K562 (cell line): ENCODE measurements around the gene HOXB6. TPM values are rescaled to one million over a fixed set of nuclear protein-coding genes. Genes with fewer than 3 reads are reported as not detected.

ENCODE experiments used
- ATAC-seq: fragments of 200-7000 bp; cut with Tn5 transposase; 3 replicates; pipeline ENCODE4 v1.9.1; 2020; ENCODE audit warnings: moderate library complexity
- BruUV-seq: library from RNA; stranded (reverse); fragments of 400-500 nt; replicated peaks from 2 replicates; lab custom pipeline; 2021; lab: Mats Ljungman, UMichigan
- CTCF ChIA-PET: fragments of 300-600 bp; formaldehyde crosslinking; extraction: SDS; loops from one replicate; lab custom pipeline; 2021; ENCODE audit warnings: low intra/inter-chr PET ratio; lab: Yijun Ruan, JAX
- POLR2A ChIA-PET: fragments of 300-600, 350-650 bp; sonication (Branson Sonifier 250); formaldehyde crosslinking; extraction: SDS; loops from one replicate; lab custom pipeline; 2021; ENCODE audit warnings: antibody characterized with exemption, inconsistent platforms; lab: Yijun Ruan, JAX
- DNase-seq, 4 experiments: peaks; one replicate each; pipeline versions ENCODE4 v3.0.0 to v3.0.0-alpha.2; 2011 to 2018; ENCODE audit warnings: low spot score in 3 of 4, mixed read lengths in 3 of 4; ENCODE audit errors: extremely low read depth in 1 of 4
- FAIRE-seq: peaks from 2 replicates; lab custom pipeline; 2011; peaks lifted over from hg19 to GRCh38; lab: Jason Lieb, UNC
- H2AFZ ChIP-seq: 2 replicates; pipeline ENCODE4 v1.6.0; 2011; ENCODE audit warnings: low read depth, low read length, control low read depth, inconsistent platforms
- H3K27ac ChIP-seq: fragments of 200-600 bp; 3 replicates; pipeline ENCODE4 v1.8.0; 2011; ENCODE audit warnings: low read depth, mild to moderate bottlenecking, control low read depth, inconsistent platforms, low read length, moderate library complexity, mixed read lengths; ENCODE audit errors: extremely low read depth
- H3K27me3 ChIP-seq, 2 experiments: fragments of 300-600 bp in 1 of 2; 2 replicates in 1 of 2; 3 replicates in 1 of 2; pipeline versions ENCODE4 v1.6.0 to v1.8.0; 2011; ENCODE audit warnings: inconsistent platforms in 2 of 2, low read length in 2 of 2, mild to moderate bottlenecking in 1 of 2, mixed read lengths in 1 of 2, moderate library complexity in 1 of 2; ENCODE audit not compliant: control insufficient read depth in 2 of 2, insufficient read depth in 2 of 2
- H3K36me3 ChIP-seq: fragments of 300-600 bp; 3 replicates; pipeline ENCODE4 v1.8.0; 2011; ENCODE audit warnings: mild to moderate bottlenecking, low read length, inconsistent platforms; ENCODE audit not compliant: control insufficient read depth, insufficient read depth
- H3K4me1 ChIP-seq, 2 experiments: fragments of 200-600 bp in 1 of 2; replicated peaks in 1 of 2; 2 replicates in 1 of 2; 3 replicates in 1 of 2; pipeline versions ENCODE4 v1.5.1 to v1.8.0; 2011; ENCODE audit warnings: inconsistent platforms in 2 of 2, low read length in 2 of 2, mild to moderate bottlenecking in 1 of 2, mixed read lengths in 1 of 2, moderate library complexity in 1 of 2; ENCODE audit not compliant: control insufficient read depth in 2 of 2, insufficient read depth in 2 of 2
- H3K4me2 ChIP-seq: 2 replicates; pipeline ENCODE4 v1.6.1; 2011; ENCODE audit warnings: low read length, control low read depth, inconsistent platforms, mixed read lengths; ENCODE audit not compliant: insufficient read depth
- H3K4me3 ChIP-seq: fragments of 200-600 bp; sonication (generic), shearing (Covaris generic); 2 replicates; pipeline ENCODE4 v1.5.1; 2016; ENCODE audit warnings: control low read depth, inconsistent platforms
- H3K79me2 ChIP-seq: fragments of 200-600 bp; 3 replicates; pipeline ENCODE4 v1.8.0; 2011; ENCODE audit warnings: low read length, inconsistent platforms; ENCODE audit not compliant: control insufficient read depth, insufficient read depth
- H3K9ac ChIP-seq, 2 experiments: 2 replicates each; pipeline versions ENCODE4 v1.6.0 to v1.6.1; 2011; ENCODE audit warnings: low read depth in 2 of 2, low read length in 2 of 2, control low read depth in 1 of 2, inconsistent platforms in 1 of 2, mild to moderate bottlenecking in 1 of 2, mixed read lengths in 1 of 2; ENCODE audit not compliant: insufficient read depth in 1 of 2
- H3K9me1 ChIP-seq: one replicate; pipeline ENCODE4 v1.6.0; 2011; ENCODE audit warnings: inconsistent platforms, mild to moderate bottlenecking, low read length, moderate library complexity; ENCODE audit not compliant: control insufficient read depth, insufficient read depth
- H3K9me3 ChIP-seq: replicated peaks from 2 replicates; pipeline ENCODE4 v1.5.1; 2011; ENCODE audit warnings: low read depth, low read length, inconsistent platforms; ENCODE audit not compliant: control insufficient read depth, insufficient read depth
- H4K20me1 ChIP-seq: replicated peaks from 2 replicates; pipeline ENCODE4 v1.6.1; 2011; ENCODE audit warnings: low read length, inconsistent platforms, mixed read lengths; ENCODE audit not compliant: control insufficient read depth, insufficient read depth
- KLF10 ChIP-seq: fragments of 250-450 bp; sonication (Bioruptor Pico); IDR thresholded peaks from 2 replicates; pipeline ENCODE4 v1.6.1; 2021; ENCODE audit warnings: matching md5 sums
- MIER1 ChIP-seq: fragments of 450-650 bp; IDR thresholded peaks from 2 replicates; pipeline ENCODE4 v1.6.1; 2016; ENCODE audit warnings: antibody characterized with exemption, mild to moderate bottlenecking, low read depth
- ZBTB33 ChIP-seq: sonication (generic); formaldehyde crosslinking; IDR thresholded peaks from 2 replicates; pipeline ENCODE4 v1.8.1; 2023; ENCODE audit warnings: mild to moderate bottlenecking, missing genetic modification reagents
- ZNF695 ChIP-seq: fragments of 450-650 bp; formaldehyde crosslinking; IDR thresholded peaks from 2 replicates; pipeline ENCODE4 v1.4.0; 2020; ENCODE audit warnings: mild to moderate bottlenecking, moderate library complexity
- WGBS: fragments of 100-300 bp; shearing (Covaris generic); methylation state at CpG from one replicate; pipeline ENCODE4 v1.1.6; 2016; ENCODE audit warnings: low coverage, mixed read lengths; ENCODE audit not compliant: insufficient coverage; ENCODE audit errors: missing lambda C conversion rate; 5-methylcytosine and 5-hydroxymethylcytosine counted together
- in situ Hi-C: fragments of 300-500 bp; cut with MboI; formaldehyde crosslinking; loops from 4 replicates; pipeline ENCODE4 v1.15.0; 2018; ENCODE audit warnings: inconsistent platforms, mixed read lengths
- intact Hi-C: fragments of 100-400 bp; cut with micrococcal nuclease; formaldehyde crosslinking; loops from 2 replicates; pipeline ENCODE4 v1.14.2; 2022
- polyA plus RNA-seq, 8 experiments: library from polyadenylated mRNA; depleted of rRNA in 4 of 8; stranded (reverse) in 5 of 8; unstranded in 3 of 8; fragments of >200 nt; fragmentation: Nextera tagmentation in 2 of 8; fragmentation: Illumina TruSeq in 1 of 8; extraction: Ambion mirVana in 2 of 8; extraction: Trizol in 1 of 8; gene quantifications; 2 replicates each; pipeline versions ENCODE4 v1.2.1 to v1.2.3, GENCODE V29; 2011 to 2014; ENCODE audit warnings: inconsistent platforms in 1 of 8, missing spikeins in 1 of 8
- total RNA-seq, 7 experiments: library from RNA; depleted of rRNA in 6 of 7; stranded (reverse); fragments of >200 nt in 6 of 7; fragmentation: Illumina TruSeq in 2 of 7; extraction: Trizol in 2 of 7; gene quantifications; 2 replicates each; pipeline versions ENCODE4 v1.2.1 to v1.2.3, GENCODE V29; 2011 to 2021; ENCODE audit warnings: low replicate concordance in 1 of 7

HOXB6 gene
- total and polyA plus RNA-seq, 9 of the 15 experiments (the other 6 are each of a cell fraction or from before 2014, with no cell fraction given) = 1.2 to 14.8 (median 4.9) TPM

GRCh38 chr17:48592057-48592514 lies 12.7 kb downstream of the HOXB6 start:
- CTCF ChIA-PET = interaction anchor here (0.7 to 2.8 kb wide), 2 partner anchors 256 to 580 kb away, joined by 3 to 19 read pairs; no protein-coding TSS in a partner anchor
- H3K4me2 ChIP-seq = no peak overlapping the region
- no peak for TF ChIP-seq MIER1
- TF ChIP-seq KLF10 (CRISPR knock-in tag) = no peak
- TF ChIP-seq ZBTB33 (CRISPR knock-in tag) = peak; percentile 89
- TF ChIP-seq ZNF695 (CRISPR knock-in tag) = no peak
- TF ChIP-seq, all 486 proteins: peak for 1
- no peaks in the 10 kb centered on the region for H3K9me1 ChIP-seq
- FAIRE-seq (no peak), DNase-seq (no peak), ATAC-seq (no peak)
- in situ Hi-C loops = loop anchor here (5.0 kb wide), 1 partner anchor 255 kb away; no protein-coding TSS in a partner anchor
- H3K27me3 ChIP-seq = no peaks in the 10 kb centered on the region
- H3K9me3 ChIP-seq = no peaks in the 10 kb centered on the region
- H3K27ac ChIP-seq = no peak overlapping the region
- POLR2A ChIA-PET = interaction anchor here (0.9 to 3.7 kb wide), 4 partner anchors 9 to 430 kb away, joined by 3 to 12 read pairs (median 4); no protein-coding TSS in a partner anchor
- BruUV-seq = no TSS peak
- H3K36me3 ChIP-seq = no peaks in the 10 kb centered on the region; the same call in 2 of the 3 replicates
- no peaks in the 10 kb centered on the region for H3K79me2 ChIP-seq
- no peak overlapping the region for H3K9ac ChIP-seq
- H4K20me1 ChIP-seq = no peaks in the 10 kb centered on the region
- no peak overlapping the region for H2AFZ ChIP-seq
- 94% methylated on average over 21 of the region's 33 CpGs for WGBS
- H3K4me1 ChIP-seq = peaks cover 9 to 33% of the 10 kb centered on the region in 2 experiments; a peak in 3 of 5 replicates
- no peak overlapping the region for H3K4me3 ChIP-seq
- intact Hi-C loops = no loop called here
